GM19324 (cell line): ENCODE results near the gene ADK.
"Not testable (repeated sequence)": the region's sequence is repeated elsewhere in the genome, so short reads cannot be mapped to it uniquely, and the experiment has no call there.

Experiments
- ATAC-seq: cut with Tn5 transposase; IDR thresholded peaks from one replicate; pipeline ENCODE4 v1.9.1; 2021; ENCODE audit warnings: mild to moderate bottlenecking, moderate library complexity; ENCODE audit not compliant: unreplicated experiment, low FRiP score

Gene ADK

GRCh38 chr10:74335501-74335900, 184.5 kb downstream of the ADK start:
- ATAC-seq = no peak

- ATAC-seq = no peak
Observed at GRCh38 chr10:74337330-74338016, 186.5 kb downstream of the ADK start.

- no peak for ATAC-seq
Observed at GRCh38 chr10:74342991-74343390, 192.0 kb downstream of the ADK start.

GRCh38 chr10:74343804-74344203, 192.8 kb downstream of the ADK start:
- ATAC-seq = no peak

- ATAC-seq = no peak
Observed at GRCh38 chr10:74344306-74344705, 193.3 kb downstream of the ADK start.

GRCh38 chr10:74347522-74347921, 196.5 kb downstream of the ADK start:
- no peak for ATAC-seq

- ATAC-seq = not testable (repeated sequence)
Observed at GRCh38 chr10:74353021-74353420, 202.0 kb downstream of the ADK start.

GRCh38 chr10:74361678-74362077, 210.7 kb downstream of the ADK start:
- no peak for ATAC-seq

- no peak for ATAC-seq
Observed at GRCh38 chr10:74363727-74364126, 212.7 kb downstream of the ADK start.

GRCh38 chr10:74365109-74365508, 214.1 kb downstream of the ADK start:
- no peak for ATAC-seq

- no peak for ATAC-seq
Observed at GRCh38 chr10:74371696-74372095, 220.7 kb downstream of the ADK start.

GRCh38 chr10:74373059-74373458, 222.0 kb downstream of the ADK start:
- ATAC-seq = no peak

- no peak for ATAC-seq
Observed at GRCh38 chr10:74377476-74377875, 226.5 kb downstream of the ADK start.

- no peak for ATAC-seq
Observed at GRCh38 chr10:74379474-74379873, 228.5 kb downstream of the ADK start.

GRCh38 chr10:74380795-74381194, 229.8 kb downstream of the ADK start:
- ATAC-seq = no peak

- no peak for ATAC-seq
Observed at GRCh38 chr10:74381291-74381853, 230.4 kb downstream of the ADK start.

- ATAC-seq = no peak
Observed at GRCh38 chr10:74382663-74383062, 231.6 kb downstream of the ADK start.

GRCh38 chr10:74383642-74384041, 232.6 kb downstream of the ADK start:
- no peak for ATAC-seq

GRCh38 chr10:74384615-74385183, 233.7 kb downstream of the ADK start:
- ATAC-seq = no peak

- no peak for ATAC-seq
Observed at GRCh38 chr10:74388801-74389200, 237.8 kb downstream of the ADK start.

GRCh38 chr10:74391786-74392185, 240.8 kb downstream of the ADK start:
- no peak for ATAC-seq

GRCh38 chr10:74394416-74394969, 243.5 kb downstream of the ADK start:
- ATAC-seq = no peak
